ENCODE results near the gene FILIP1.

Gene FILIP1

GRCh38 chr6:75479712-75480111 lies 13.9 kb downstream of the FILIP1 start:
- Histone ChIP-seq H3K36me3 (ENCODE audit: control insufficient read depth, low read depth, low read length) (no peaks in the 10 kb centered on the region), H3K27me3 (ENCODE audit: control insufficient read depth, insufficient read depth, low read length) (no peaks in the 10 kb centered on the region), H3K27ac (ENCODE audit: low read length) (no peak overlapping the region), H3K4me3 (ENCODE audit: low read length) (no peak overlapping the region), H3K4me1 (ENCODE audit: control insufficient read depth, low read depth, low read length) (peaks cover 28% of the 10 kb centered on the region), H3K9me3 (ENCODE audit: control insufficient read depth, low read depth, low read length) (no peaks in the 10 kb centered on the region), H3K9ac (ENCODE audit: low read length) (no peak overlapping the region)

DNA sequence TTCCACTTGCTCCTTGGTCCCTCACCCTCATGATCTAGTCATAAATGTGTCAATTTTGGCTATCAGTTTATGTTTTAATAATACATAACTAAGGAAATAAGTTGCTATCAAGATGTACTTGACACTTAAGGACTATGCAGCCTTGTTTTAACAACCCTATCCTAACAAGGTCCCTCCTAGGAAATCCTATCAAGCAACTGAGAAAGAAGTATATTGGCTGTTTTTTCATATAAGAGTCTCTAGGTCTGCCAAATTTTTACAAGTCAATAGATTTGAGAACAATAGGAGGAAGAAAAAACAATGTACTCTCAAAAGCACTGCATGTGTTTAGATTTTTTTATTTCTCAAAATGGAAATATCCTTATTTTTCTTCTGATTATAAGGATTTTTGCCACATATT lies 14.7 kb downstream of the FILIP1 start:
- Histone ChIP-seq H3K4me3 (ENCODE audit: low read length) (no peak overlapping the region), H3K4me1 (ENCODE audit: control insufficient read depth, low read depth, low read length) (peaks cover 21% of the 10 kb centered on the region), H3K36me3 (ENCODE audit: control insufficient read depth, low read depth, low read length) (no peaks in the 10 kb centered on the region), H3K27me3 (ENCODE audit: control insufficient read depth, insufficient read depth, low read length) (no peaks in the 10 kb centered on the region), H3K9ac (ENCODE audit: low read length) (no peak overlapping the region), H3K9me3 (ENCODE audit: control insufficient read depth, low read depth, low read length) (no peaks in the 10 kb centered on the region), H3K27ac (ENCODE audit: low read length) (no peak overlapping the region)

- H3K4me3 ChIP-seq (ENCODE audit: low read length), result no peak overlapping the region
- H3K9ac ChIP-seq (ENCODE audit: low read length), result no peak overlapping the region
- no peaks in the 10 kb centered on the region for H3K27me3 ChIP-seq (ENCODE audit: control insufficient read depth, insufficient read depth, low read length)
- no peaks in the 10 kb centered on the region for H3K9me3 ChIP-seq (ENCODE audit: control insufficient read depth, low read depth, low read length)
- H3K27ac ChIP-seq (ENCODE audit: low read length), result no peak overlapping the region
- no peaks in the 10 kb centered on the region for H3K36me3 ChIP-seq (ENCODE audit: control insufficient read depth, low read depth, low read length)
- H3K4me1 ChIP-seq (ENCODE audit: control insufficient read depth, low read depth, low read length), result peaks cover 4% of the 10 kb centered on the region
Observed at GRCh38 chr6:75472885-75473284, 20.7 kb downstream of the FILIP1 start.

GRCh38 chr6:75467966-75468365 lies 25.6 kb downstream of the FILIP1 start:
- Histone ChIP-seq H3K27me3 (ENCODE audit: control insufficient read depth, insufficient read depth, low read length) (no peaks in the 10 kb centered on the region), H3K9me3 (ENCODE audit: control insufficient read depth, low read depth, low read length) (no peaks in the 10 kb centered on the region), H3K9ac (ENCODE audit: low read length) (no peak overlapping the region), H3K4me1 (ENCODE audit: control insufficient read depth, low read depth, low read length) (peaks cover 14% of the 10 kb centered on the region), H3K4me3 (ENCODE audit: low read length) (no peak overlapping the region), H3K36me3 (ENCODE audit: control insufficient read depth, low read depth, low read length) (no peaks in the 10 kb centered on the region), H3K27ac (ENCODE audit: low read length) (no peak overlapping the region)

- no peak overlapping the region for H3K27ac ChIP-seq (ENCODE audit: low read length)
- no peak overlapping the region for H3K4me3 ChIP-seq (ENCODE audit: low read length)
- no peak overlapping the region for H3K9ac ChIP-seq (ENCODE audit: low read length)
- H3K4me1 ChIP-seq (ENCODE audit: control insufficient read depth, low read depth, low read length), result peaks cover 14% of the 10 kb centered on the region
- no peaks in the 10 kb centered on the region for H3K36me3 ChIP-seq (ENCODE audit: control insufficient read depth, low read depth, low read length)
- no peaks in the 10 kb centered on the region for H3K27me3 ChIP-seq (ENCODE audit: control insufficient read depth, insufficient read depth, low read length)
- no peaks in the 10 kb centered on the region for H3K9me3 ChIP-seq (ENCODE audit: control insufficient read depth, low read depth, low read length)
Observed at GRCh38 chr6:75467284-75467683, 26.3 kb downstream of the FILIP1 start.

GRCh38 chr6:75466636-75467035 lies 27.0 kb downstream of the FILIP1 start:
- Histone ChIP-seq H3K4me1 (ENCODE audit: control insufficient read depth, low read depth, low read length) (peaks cover 14% of the 10 kb centered on the region), H3K9ac (ENCODE audit: low read length) (no peak overlapping the region), H3K4me3 (ENCODE audit: low read length) (no peak overlapping the region), H3K36me3 (ENCODE audit: control insufficient read depth, low read depth, low read length) (no peaks in the 10 kb centered on the region), H3K27me3 (ENCODE audit: control insufficient read depth, insufficient read depth, low read length) (no peaks in the 10 kb centered on the region), H3K9me3 (ENCODE audit: control insufficient read depth, low read depth, low read length) (no peaks in the 10 kb centered on the region), H3K27ac (ENCODE audit: low read length) (no peak overlapping the region)

GRCh38 chr6:75463908-75464307 lies 29.7 kb downstream of the FILIP1 start:
- H3K27ac ChIP-seq (ENCODE audit: low read length), result no peak overlapping the region

GRCh38 chr6:75463061-75463460 lies 30.5 kb downstream of the FILIP1 start:
- no peak overlapping the region for H3K9ac ChIP-seq (ENCODE audit: low read length)

More at GRCh38 chr6:75463908-75464307, 29.7 kb downstream of the FILIP1 start:
- Histone ChIP-seq H3K9ac (ENCODE audit: low read length) (no peak overlapping the region), H3K9me3 (ENCODE audit: control insufficient read depth, low read depth, low read length) (no peaks in the 10 kb centered on the region), H3K4me3 (ENCODE audit: low read length) (no peak overlapping the region), H3K4me1 (ENCODE audit: control insufficient read depth, low read depth, low read length) (peaks cover 14% of the 10 kb centered on the region), H3K36me3 (ENCODE audit: control insufficient read depth, low read depth, low read length) (no peaks in the 10 kb centered on the region), H3K27me3 (ENCODE audit: control insufficient read depth, insufficient read depth, low read length) (no peaks in the 10 kb centered on the region)

DNA sequence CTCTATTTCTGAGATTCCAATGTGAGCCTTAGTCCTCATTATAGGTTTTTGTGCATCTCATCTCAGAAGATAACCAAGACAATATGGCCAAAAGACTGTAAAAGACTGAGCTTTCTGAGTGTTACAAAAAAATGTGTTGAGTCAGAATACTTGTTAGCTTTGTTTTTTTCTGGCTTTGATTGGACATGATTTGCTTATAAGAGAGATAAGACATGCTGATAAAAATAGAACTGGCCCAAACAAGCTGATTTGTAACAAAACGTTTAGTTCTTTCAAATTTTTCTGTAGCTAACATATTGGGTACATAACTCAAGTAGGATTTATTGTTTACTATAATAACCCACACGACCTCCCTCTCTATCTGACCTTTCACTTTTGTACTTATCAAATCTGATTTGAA lies 32.9 kb downstream of the FILIP1 start:
- H3K4me1 ChIP-seq (ENCODE audit: control insufficient read depth, low read depth, low read length), result no peaks in the 10 kb centered on the region
- H3K4me3 ChIP-seq (ENCODE audit: low read length), result no peak overlapping the region
- H3K27ac ChIP-seq (ENCODE audit: low read length), result no peak overlapping the region
- H3K9me3 ChIP-seq (ENCODE audit: control insufficient read depth, low read depth, low read length), result no peaks in the 10 kb centered on the region
- H3K36me3 ChIP-seq (ENCODE audit: control insufficient read depth, low read depth, low read length), result no peaks in the 10 kb centered on the region
- no peaks in the 10 kb centered on the region for H3K27me3 ChIP-seq (ENCODE audit: control insufficient read depth, insufficient read depth, low read length)
- H3K9ac ChIP-seq (ENCODE audit: low read length), result no peak overlapping the region

More at GRCh38 chr6:75463061-75463460, 30.5 kb downstream of the FILIP1 start:
- Histone ChIP-seq H3K27ac (ENCODE audit: low read length) (no peak overlapping the region), H3K9me3 (ENCODE audit: control insufficient read depth, low read depth, low read length) (no peaks in the 10 kb centered on the region), H3K27me3 (ENCODE audit: control insufficient read depth, insufficient read depth, low read length) (no peaks in the 10 kb centered on the region), H3K4me1 (ENCODE audit: control insufficient read depth, low read depth, low read length) (peaks cover 12% of the 10 kb centered on the region), H3K36me3 (ENCODE audit: control insufficient read depth, low read depth, low read length) (no peaks in the 10 kb centered on the region), H3K4me3 (ENCODE audit: low read length) (no peak overlapping the region)

- Histone ChIP-seq H3K36me3 (ENCODE audit: control insufficient read depth, low read depth, low read length) (no peaks in the 10 kb centered on the region), H3K27me3 (ENCODE audit: control insufficient read depth, insufficient read depth, low read length) (no peaks in the 10 kb centered on the region), H3K9ac (ENCODE audit: low read length) (no peak overlapping the region), H3K4me1 (ENCODE audit: control insufficient read depth, low read depth, low read length) (no peaks in the 10 kb centered on the region), H3K9me3 (ENCODE audit: control insufficient read depth, low read depth, low read length) (no peaks in the 10 kb centered on the region), H3K27ac (ENCODE audit: low read length) (no peak overlapping the region), H3K4me3 (ENCODE audit: low read length) (no peak overlapping the region)
Observed at GRCh38 chr6:75458895-75459294, 34.7 kb downstream of the FILIP1 start.

DNA sequence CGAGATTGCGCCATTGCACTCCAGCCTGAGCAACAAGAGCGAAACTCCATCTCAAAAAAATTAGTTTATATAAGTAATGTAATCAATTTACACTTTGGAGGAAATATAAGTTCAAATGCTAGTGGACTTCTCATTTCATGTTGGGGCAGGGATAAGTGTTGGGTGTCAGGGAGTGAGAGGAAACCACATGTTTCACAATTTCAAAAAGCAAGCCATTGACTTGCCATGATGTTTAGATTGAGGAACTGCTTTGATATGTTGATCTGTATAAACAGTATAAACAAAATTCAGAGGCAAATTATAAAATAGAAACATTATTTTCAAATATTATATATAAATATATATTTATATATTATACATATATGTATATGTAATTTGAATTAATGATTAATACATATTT lies 42.7 kb downstream of the FILIP1 start:
- Histone ChIP-seq H3K9ac (ENCODE audit: low read length) (no peak overlapping the region), H3K27ac (ENCODE audit: low read length) (no peak overlapping the region), H3K4me3 (ENCODE audit: low read length) (no peak overlapping the region), H3K9me3 (ENCODE audit: control insufficient read depth, low read depth, low read length) (no peaks in the 10 kb centered on the region), H3K27me3 (ENCODE audit: control insufficient read depth, insufficient read depth, low read length) (no peaks in the 10 kb centered on the region), H3K36me3 (ENCODE audit: control insufficient read depth, low read depth, low read length) (no peaks in the 10 kb centered on the region), H3K4me1 (ENCODE audit: control insufficient read depth, low read depth, low read length) (no peaks in the 10 kb centered on the region)

- no peak overlapping the region for H3K9ac ChIP-seq (ENCODE audit: low read length)
- no peaks in the 10 kb centered on the region for H3K27me3 ChIP-seq (ENCODE audit: control insufficient read depth, insufficient read depth, low read length)
- H3K4me3 ChIP-seq (ENCODE audit: low read length), result no peak overlapping the region
- no peaks in the 10 kb centered on the region for H3K36me3 ChIP-seq (ENCODE audit: control insufficient read depth, low read depth, low read length)
- H3K27ac ChIP-seq (ENCODE audit: low read length), result no peak overlapping the region
- no peaks in the 10 kb centered on the region for H3K4me1 ChIP-seq (ENCODE audit: control insufficient read depth, low read depth, low read length)
- no peaks in the 10 kb centered on the region for H3K9me3 ChIP-seq (ENCODE audit: control insufficient read depth, low read depth, low read length)
Observed at GRCh38 chr6:75449630-75450206, 43.9 kb downstream of the FILIP1 start.

All from iPS-18a (cell line).